GM12878 (cell line): ENCODE results near the gene LIF. TPM values are rescaled to one million over a fixed set of nuclear protein-coding genes. Genes with fewer than 3 reads are reported as not detected.

Source experiments
- ATAC-seq: fragments of 200-7000 bp; cut with Tn5 transposase; 3 replicates; pipeline ENCODE4 v1.9.1; 2020; ENCODE audit warnings: mild to moderate bottlenecking, moderate library complexity
- BruUV-seq: library from RNA; stranded (reverse); fragments of 400-500 nt; replicated peaks from 2 replicates; lab custom pipeline; 2021; lab: Mats Ljungman, UMichigan
- CTCF ChIA-PET: fragments of 300-600 bp; sonication (Branson Sonifier 250); formaldehyde crosslinking; extraction: SDS; loops from one replicate; lab custom pipeline; 2021; ENCODE audit warnings: inconsistent platforms; lab: Yijun Ruan, JAX
- POLR2A ChIA-PET: fragments of 350-600 bp; formaldehyde crosslinking; extraction: SDS; loops from one replicate; lab custom pipeline; 2021; ENCODE audit warnings: inconsistent platforms; lab: Charles Lee
- RAD21 ChIA-PET: fragments of 300-600 bp; sonication (Branson Sonifier 250); formaldehyde crosslinking; loops from one replicate; lab custom pipeline; 2023; ENCODE audit warnings: antibody characterized with exemption; ENCODE audit not compliant: unreplicated experiment; lab: Charles Lee
- SMC1A ChIA-PET: fragments of 300-600 bp; sonication (Branson Sonifier 250); formaldehyde crosslinking; loops from one replicate; lab custom pipeline; 2023; ENCODE audit not compliant: unreplicated experiment, uncharacterized antibody; lab: Charles Lee
- DNase-seq: peaks from one replicate; pipeline ENCODE4 v3.0.0-alpha.2; 2011; ENCODE audit warnings: low read depth, low spot score
- FAIRE-seq: peaks from 3 replicates; lab custom pipeline; 2011; peaks lifted over from hg19 to GRCh38; lab: Jason Lieb, UNC
- H2AFZ ChIP-seq: 2 replicates; pipeline ENCODE4 v1.6.0; 2011; ENCODE audit warnings: low read depth, low read length, control low read depth; ENCODE audit not compliant: control insufficient read depth
- H3K27ac ChIP-seq: 2 replicates; pipeline ENCODE4 v1.5.1; 2011; ENCODE audit warnings: control low read depth; ENCODE audit not compliant: control insufficient read depth, insufficient read depth
- H3K27me3 ChIP-seq, 2 experiments: replicated peaks in 1 of 2; 2 replicates each; pipeline versions ENCODE4 v1.6.0 to v1.6.1; 2011; ENCODE audit warnings: low read length in 1 of 2; ENCODE audit not compliant: control insufficient read depth in 2 of 2, insufficient read depth in 2 of 2
- H3K36me3 ChIP-seq, 2 experiments: 2 replicates each; pipeline ENCODE4 v1.5.1; 2011; ENCODE audit warnings: low read length in 1 of 2; ENCODE audit not compliant: control insufficient read depth in 2 of 2, insufficient read depth in 2 of 2
- H3K4me1 ChIP-seq: 2 replicates; pipeline ENCODE4 v1.6.1; 2011; ENCODE audit warnings: mild to moderate bottlenecking, low read length, moderate library complexity, mixed read lengths; ENCODE audit not compliant: control insufficient read depth, insufficient read depth
- H3K4me2 ChIP-seq: 2 replicates; pipeline ENCODE4 v1.6.0; 2011; ENCODE audit warnings: control low read depth; ENCODE audit not compliant: control insufficient read depth, insufficient read depth
- H3K4me3 ChIP-seq: fragments of 200-600 bp; sonication (generic); 2 replicates; pipeline ENCODE4 v1.5.1; 2016
- H3K79me2 ChIP-seq: 2 replicates; pipeline ENCODE4 v1.6.0; 2011; ENCODE audit warnings: low read length; ENCODE audit not compliant: control insufficient read depth, insufficient read depth
- H3K9ac ChIP-seq: 2 replicates; pipeline ENCODE4 v1.8.0; 2011; ENCODE audit warnings: low read length, control low read depth, mixed read lengths; ENCODE audit not compliant: control insufficient read depth, insufficient read depth
- H3K9me3 ChIP-seq: replicated peaks from 3 replicates; pipeline ENCODE4 v1.5.1; 2011; ENCODE audit warnings: mild to moderate bottlenecking, low read length; ENCODE audit not compliant: control insufficient read depth, insufficient read depth
- H4K20me1 ChIP-seq: 2 replicates; pipeline ENCODE4 v1.6.0; 2011; ENCODE audit not compliant: control insufficient read depth, insufficient read depth
- ASH2L ChIP-seq: fragments of 300-600, 200-600 bp; sonication (generic); IDR thresholded peaks from 2 replicates; pipeline ENCODE4 v1.6.1; 2017; ENCODE audit warnings: low read depth, mild to moderate bottlenecking, borderline replicate concordance
- CBX3 ChIP-seq: fragments of 200-600 bp; sonication (generic); IDR thresholded peaks from 2 replicates; pipeline ENCODE4 v1.6.1; 2016; ENCODE audit warnings: low read depth, borderline replicate concordance
- EGR1 ChIP-seq, 2 experiments: IDR thresholded peaks; 1 replicate in 1 of 2; 2 replicates in 1 of 2; pipeline ENCODE4 v1.6.1; 2011 to 2012; ENCODE audit warnings: low read depth in 2 of 2, low read length in 2 of 2, borderline replicate concordance in 1 of 2, mild to moderate bottlenecking in 1 of 2, moderate library complexity in 1 of 2
- GATAD2B ChIP-seq: fragments of 450-650 bp; conservative IDR thresholded peaks from 2 replicates; pipeline ENCODE4 v1.6.1; 2017; ENCODE audit warnings: low read depth, mild to moderate bottlenecking, moderate library complexity
- IRF4 ChIP-seq: IDR thresholded peaks from 2 replicates; pipeline ENCODE4 v1.6.1; 2011; ENCODE audit warnings: low read depth, low read length
- JUNB ChIP-seq: IDR thresholded peaks from 2 replicates; pipeline ENCODE4 v1.6.1; 2016; ENCODE audit warnings: antibody characterized with exemption, mild to moderate bottlenecking
- LARP7 ChIP-seq: fragments of 450-650 bp; IDR thresholded peaks from 2 replicates; pipeline ENCODE4 v1.6.1; 2017; ENCODE audit warnings: mild to moderate bottlenecking
- MTA2 ChIP-seq: fragments of 450-650 bp; IDR thresholded peaks from 2 replicates; pipeline ENCODE4 v1.6.1; 2016; ENCODE audit warnings: low read depth, mild to moderate bottlenecking, moderate library complexity
- MXI1 ChIP-seq: fragments of 150-350 bp; IDR thresholded peaks from 2 replicates; pipeline ENCODE4 v1.6.1; 2011; ENCODE audit warnings: low read depth, mild to moderate bottlenecking, inconsistent platforms, low read length, improper control_type of control experiment
- MYC ChIP-seq: IDR thresholded peaks from 2 replicates; pipeline ENCODE4 v1.6.1; 2011; ENCODE audit warnings: mild to moderate bottlenecking, low read length, moderate library complexity, inconsistent platforms; ENCODE audit not compliant: insufficient read depth, insufficient replicate concordance, insufficient read length, severe bottlenecking
- RFX5 ChIP-seq: IDR thresholded peaks from 2 replicates; pipeline ENCODE4 v1.6.1; 2011; ENCODE audit warnings: low read depth, low read length, improper control_type of control experiment
- TAF1 ChIP-seq: IDR thresholded peaks from 2 replicates; pipeline ENCODE4 v1.6.1; 2011; ENCODE audit warnings: mild to moderate bottlenecking, low read depth, low read length, borderline replicate concordance
- TCF3 ChIP-seq: IDR thresholded peaks from 2 replicates; pipeline ENCODE4 v1.6.1; 2012; ENCODE audit warnings: low read depth, mild to moderate bottlenecking, low read length, borderline replicate concordance; ENCODE audit not compliant: insufficient read depth
- YBX1 ChIP-seq: fragments of 450-650 bp; IDR thresholded peaks from 2 replicates; pipeline ENCODE4 v1.6.1; 2016; ENCODE audit warnings: antibody characterized with exemption
- WGBS: methylation state at CpG from one replicate; pipeline ENCODE4 v1.1.6; 2016; ENCODE audit warnings: low lambda C conversion rate; ENCODE audit not compliant: insufficient replicate concordance, insufficient coverage; ENCODE audit errors: missing lambda C conversion rate; 5-methylcytosine and 5-hydroxymethylcytosine counted together
- in situ Hi-C: fragments of 300-500 bp; cut with MboI; formaldehyde crosslinking; loops from 9 replicates; pipeline ENCODE4 v1.14.3; 2018; ENCODE audit warnings: mixed read lengths
- intact Hi-C: fragments of 100-400 bp; cut with micrococcal nuclease; formaldehyde crosslinking; loops from one replicate; pipeline ENCODE4 v1.14.2; 2022; ENCODE audit not compliant: unreplicated experiment
- polyA plus RNA-seq, 11 experiments: library from polyadenylated mRNA; depleted of rRNA in 4 of 11; unstranded in 6 of 11; stranded (reverse) in 5 of 11; fragments of >200 nt; fragmentation: Nextera tagmentation in 4 of 11; fragmentation: Illumina TruSeq in 1 of 11; extraction: Ambion mirVana in 4 of 11; extraction: Trizol in 1 of 11; gene quantifications; 1 replicate in 1 of 11; 2 replicates in 10 of 11; pipeline versions ENCODE4 v1.2.1 to v1.2.3, GENCODE V29; 2011 to 2016; ENCODE audit warnings: inconsistent platforms in 2 of 11, missing spikeins in 2 of 11, low read depth in 1 of 11
- total RNA-seq, 4 experiments: library from RNA; depleted of rRNA in 3 of 4; stranded (reverse); fragments of >200 nt in 3 of 4; fragmentation: Illumina TruSeq in 1 of 4; extraction: Trizol in 1 of 4; gene quantifications; 2 replicates each; pipeline versions ENCODE4 v1.2.1 to v1.2.3, GENCODE V29; 2013 to 2021
- TF ChIP-seq, protein P1 (sequence below): IDR thresholded peaks from 2 replicates; pipeline ENCODE4 v1.6.1; 2012; ENCODE audit warnings: low read depth, low read length, improper control_type of control experiment
- TF ChIP-seq, protein P2 (sequence below): IDR thresholded peaks from 2 replicates; pipeline ENCODE4 v1.6.1; 2011; ENCODE audit warnings: borderline replicate concordance, low read depth, mild to moderate bottlenecking, moderate library complexity, low read length; ENCODE audit not compliant: insufficient read depth, poor library complexity, severe bottlenecking

The LIF gene
- total and polyA plus RNA-seq, 10 of the 15 experiments (the other 5 are each of a cell fraction or from before 2014, with no cell fraction given): 0.05 to 3.4 (median 0.97) TPM

DNA sequence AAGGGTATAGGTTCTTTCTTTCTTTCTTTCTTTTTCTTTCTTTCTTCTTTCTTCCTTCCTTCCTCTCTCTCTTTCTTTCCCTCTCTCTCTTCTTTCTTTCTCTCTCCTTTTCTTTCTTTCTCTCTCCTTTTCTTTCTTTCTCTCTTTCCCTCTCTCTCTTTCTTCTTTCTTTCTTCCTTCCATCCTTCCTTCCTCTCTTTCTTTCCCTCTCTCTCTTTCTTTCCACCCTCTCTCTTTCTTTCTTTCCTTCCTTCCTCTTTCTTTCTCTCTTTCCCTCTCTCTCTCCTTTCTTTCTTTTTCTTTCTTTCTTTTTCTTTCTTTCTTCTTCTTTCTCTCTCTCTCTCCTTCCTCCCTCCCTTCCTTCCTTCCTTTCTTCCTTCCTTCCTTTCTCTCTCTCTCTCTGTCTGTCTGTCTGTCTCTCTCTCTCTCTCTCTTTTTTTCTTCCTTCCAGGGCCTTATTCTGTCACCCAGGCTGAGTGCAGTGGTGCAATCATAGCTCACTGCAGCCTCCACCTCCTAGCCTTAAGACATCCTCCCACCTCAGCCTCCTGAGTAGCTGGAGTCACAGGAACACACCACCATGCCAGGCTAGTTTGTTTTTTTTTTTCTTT, 26.8 kb downstream of the LIF start:
- in situ Hi-C loops: no loop called here
- H3K4me3 ChIP-seq: no peak overlapping the region
- H3K27me3 ChIP-seq: no peaks in the 10 kb centered on the region
- H3K27ac ChIP-seq: no peak overlapping the region
- no peak for DNase-seq
- TF ChIP-seq, protein P1, sequence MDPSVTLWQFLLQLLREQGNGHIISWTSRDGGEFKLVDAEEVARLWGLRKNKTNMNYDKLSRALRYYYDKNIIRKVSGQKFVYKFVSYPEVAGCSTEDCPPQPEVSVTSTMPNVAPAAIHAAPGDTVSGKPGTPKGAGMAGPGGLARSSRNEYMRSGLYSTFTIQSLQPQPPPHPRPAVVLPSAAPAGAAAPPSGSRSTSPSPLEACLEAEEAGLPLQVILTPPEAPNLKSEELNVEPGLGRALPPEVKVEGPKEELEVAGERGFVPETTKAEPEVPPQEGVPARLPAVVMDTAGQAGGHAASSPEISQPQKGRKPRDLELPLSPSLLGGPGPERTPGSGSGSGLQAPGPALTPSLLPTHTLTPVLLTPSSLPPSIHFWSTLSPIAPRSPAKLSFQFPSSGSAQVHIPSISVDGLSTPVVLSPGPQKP: no peak
- TF ChIP-seq GATAD2B (no peak), TCF3 (no peak), IRF4 (no peak), YBX1 (peak; percentile 82; the same call in 1 of the 2 replicates)
- TF ChIP-seq, all 136 proteins: peak for 1
- no peak for FAIRE-seq
- Histone ChIP-seq H3K9ac (no peak overlapping the region), H3K79me2 (no peaks in the 10 kb centered on the region), H3K9me3 (no peaks in the 10 kb centered on the region), H3K4me2 (no peak overlapping the region), H3K36me3 (no peaks in the 10 kb centered on the region), H4K20me1 (no peaks in the 10 kb centered on the region), H2AFZ (no peak overlapping the region), H3K4me1 (peaks cover 25% of the 10 kb centered on the region)
- BruUV-seq: no TSS peak
- ChIA-PET SMC1A (no interaction called here), RAD21 (no interaction called here), CTCF (interaction anchor here (0.9 kb wide), 1 partner anchor 36 kb away, joined by 3 read pairs; no protein-coding TSS in a partner anchor), POLR2A (interaction anchor here (0.6 kb wide), 1 partner anchor 518 kb away, joined by 3 read pairs; no protein-coding TSS in a partner anchor)
- ATAC-seq: no peak
- intact Hi-C loops: no loop called here

DNA sequence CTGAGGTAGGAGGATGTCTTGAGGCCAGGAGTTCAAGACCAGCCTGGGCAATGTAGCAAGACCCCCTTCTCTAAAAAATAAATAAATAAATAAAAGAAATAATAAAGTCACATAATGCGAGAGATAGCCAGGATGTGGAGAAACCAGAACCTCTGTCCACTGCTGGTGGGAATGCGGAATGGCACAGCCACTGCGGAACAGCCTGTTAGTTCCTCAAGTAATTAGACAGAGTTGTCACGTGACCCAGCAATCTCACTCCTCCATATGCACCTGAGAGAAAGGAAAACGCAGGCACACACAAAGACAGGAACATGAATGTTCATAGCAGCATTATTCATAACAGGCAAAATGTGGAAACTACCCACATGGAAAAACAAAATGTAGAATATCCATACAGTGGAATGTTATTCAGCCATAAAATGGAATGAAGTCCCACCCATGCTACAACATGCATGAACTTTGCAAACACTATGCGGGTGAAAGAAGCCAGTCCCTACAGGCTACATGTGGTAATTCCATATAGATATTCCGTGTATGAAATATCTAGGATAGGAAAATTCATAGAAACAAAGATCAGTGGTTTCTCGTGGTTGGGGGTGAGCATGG, 27.4 kb downstream of the LIF start:
- in situ Hi-C loops: no loop called here
- no peak overlapping the region for H2AFZ ChIP-seq
- H3K79me2 ChIP-seq: no peaks in the 10 kb centered on the region
- no peak overlapping the region for H3K4me3 ChIP-seq
- H3K9ac ChIP-seq: no peak overlapping the region
- peaks cover 19% of the 10 kb centered on the region for H3K4me1 ChIP-seq
- CTCF ChIA-PET: no interaction called here
- no peak overlapping the region for H3K4me2 ChIP-seq
- SMC1A ChIA-PET: no interaction called here
- no peaks in the 10 kb centered on the region for H3K36me3 ChIP-seq
- BruUV-seq: no TSS peak
- H3K27ac ChIP-seq: no peak overlapping the region
- POLR2A ChIA-PET: no interaction called here
- H3K27me3 ChIP-seq: no peaks in the 10 kb centered on the region
- intact Hi-C loops: no loop called here
- WGBS: 77% methylated on average over 8 of the region's 8 CpGs
- ATAC-seq (no peak), FAIRE-seq (no peak), DNase-seq (no peak)
- RAD21 ChIA-PET: no interaction called here
- no peaks in the 10 kb centered on the region for H3K9me3 ChIP-seq
- H4K20me1 ChIP-seq: no peaks in the 10 kb centered on the region
- TF ChIP-seq MYC (no peak), CBX3 (no peak), JUNB (no peak), ASH2L (no peak), MXI1 (no peak), LARP7 (no peak), RFX5 (no peak), EGR1 (IDR thresholded peaks at IDR 0.05; ENCODE audit: borderline replicate concordance in 1 of 2, low read depth in 2 of 2, low read length in 2 of 2) (no peak), MTA2 (no peak), TAF1 (no peak)
- TF ChIP-seq, protein P2, sequence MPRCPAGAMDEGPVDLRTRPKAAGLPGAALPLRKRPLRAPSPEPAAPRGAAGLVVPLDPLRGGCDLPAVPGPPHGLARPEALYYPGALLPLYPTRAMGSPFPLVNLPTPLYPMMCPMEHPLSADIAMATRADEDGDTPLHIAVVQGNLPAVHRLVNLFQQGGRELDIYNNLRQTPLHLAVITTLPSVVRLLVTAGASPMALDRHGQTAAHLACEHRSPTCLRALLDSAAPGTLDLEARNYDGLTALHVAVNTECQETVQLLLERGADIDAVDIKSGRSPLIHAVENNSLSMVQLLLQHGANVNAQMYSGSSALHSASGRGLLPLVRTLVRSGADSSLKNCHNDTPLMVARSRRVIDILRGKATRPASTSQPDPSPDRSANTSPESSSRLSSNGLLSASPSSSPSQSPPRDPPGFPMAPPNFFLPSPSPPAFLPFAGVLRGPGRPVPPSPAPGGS: no peak
